HEK293 (cell line): ENCODE data around the gene FRMD6.

Experiments used
- CTCF ChIP-seq: fragments of 450-650 bp; formaldehyde crosslinking; IDR thresholded peaks from 2 replicates; pipeline ENCODE4 v1.5.1; 2016; ENCODE audit warnings: missing biosample characterization, missing genetic modification characterization
- PBX3 ChIP-seq: sonication (generic); formaldehyde crosslinking; IDR thresholded peaks from 2 replicates; pipeline ENCODE4 v1.8.1; 2022; ENCODE audit warnings: mild to moderate bottlenecking, moderate library complexity, missing genetic modification reagents
- REST ChIP-seq: fragments of 450-650 bp; formaldehyde crosslinking; IDR thresholded peaks from 2 replicates; pipeline ENCODE4 v1.5.1; 2016; ENCODE audit warnings: missing biosample characterization, missing genetic modification characterization
- YY1 ChIP-seq: fragments of 450-650 bp; formaldehyde crosslinking; IDR thresholded peaks from 2 replicates; pipeline ENCODE4 v1.5.1; 2018; ENCODE audit warnings: missing biosample characterization, missing genetic modification characterization
- ZBTB49 ChIP-seq: fragments of 450-650 bp; formaldehyde crosslinking; IDR thresholded peaks from 2 replicates; pipeline ENCODE4 v1.5.1; 2016; ENCODE audit warnings: missing biosample characterization, missing genetic modification characterization, low read depth
- ZNF274 ChIP-seq, 2 experiments: fragments of 200-500 bp in 1 of 2; fragments of 450-650 bp in 1 of 2; sonication (Bioruptor generic) in 1 of 2; formaldehyde crosslinking in 1 of 2; IDR thresholded peaks; 2 replicates each; pipeline versions ENCODE4 v1.5.1 to v1.6.1; 2014 to 2016; ENCODE audit warnings: borderline replicate concordance in 1 of 2, inconsistent platforms in 1 of 2, low read length in 1 of 2, missing biosample characterization in 1 of 2, missing genetic modification characterization in 1 of 2
- ZNF280D ChIP-seq: fragments of 450-650 bp; formaldehyde crosslinking; IDR thresholded peaks from 2 replicates; pipeline ENCODE4 v1.5.1; 2016; ENCODE audit warnings: missing biosample characterization, missing genetic modification characterization
- ZNF513 ChIP-seq: fragments of 450-650 bp; IDR thresholded peaks from 2 replicates; pipeline ENCODE4 v1.5.1; 2018; ENCODE audit warnings: missing biosample characterization, missing genetic modification characterization
- ZNF596 ChIP-seq: fragments of 450-650 bp; IDR thresholded peaks from 2 replicates; pipeline ENCODE4 v1.5.0; 2018; ENCODE audit warnings: missing biosample characterization, mild to moderate bottlenecking, missing genetic modification characterization, moderate library complexity
- ZNF658 ChIP-seq: fragments of 450-650 bp; formaldehyde crosslinking; IDR thresholded peaks from 2 replicates; pipeline ENCODE4; 2016; ENCODE audit warnings: missing biosample characterization, missing genetic modification characterization
- ZNF670 ChIP-seq: fragments of 450-650 bp; formaldehyde crosslinking; IDR thresholded peaks from 2 replicates; pipeline ENCODE4 v1.5.1; 2016; ENCODE audit warnings: missing biosample characterization, missing genetic modification characterization, low read depth
- ZNF692 ChIP-seq: fragments of 450-650 bp; formaldehyde crosslinking; IDR thresholded peaks from 2 replicates; pipeline ENCODE4 v1.5.1; 2016; ENCODE audit warnings: missing biosample characterization, missing genetic modification characterization

- TF ChIP-seq YY1 (tag by site-specific recombination) (no peak), ZNF670 (tag by site-specific recombination) (no peak), ZNF513 (tag by site-specific recombination) (no peak), ZNF280D (tag by site-specific recombination) (no peak), ZNF692 (tag by site-specific recombination) (no peak), CTCF (tag by site-specific recombination) (no peak), ZNF658 (tag by site-specific recombination) (no peak), REST (no peak), PBX3 (CRISPR knock-in tag) (no peak), ZNF274 (IDR thresholded peaks at IDR 0.05; ENCODE audit: low read length) (no peak), ZNF274 (tag by site-specific recombination; IDR thresholded peaks at IDR 0.05; ENCODE audit: borderline replicate concordance) (no peak), ZNF596 (no peak), ZBTB49 (tag by site-specific recombination) (no peak)
Observed at GRCh38 chr14:51654533-51654845, 2.8 kb downstream of the FRMD6 start.
